GM18505 (cell line): ENCODE data around the gene FOXL3.

ENCODE experiments used
- ATAC-seq: cut with Tn5 transposase; IDR thresholded peaks from one replicate; pipeline ENCODE4 v1.9.1; 2021; ENCODE audit not compliant: unreplicated experiment
- POLR2A ChIP-seq: IDR thresholded peaks from 4 replicates; pipeline ENCODE4 v1.6.1; 2011; ENCODE audit warnings: borderline replicate concordance; ENCODE audit not compliant: insufficient read depth, insufficient read length; ENCODE audit errors: extremely low read depth

The FOXL3 gene

GRCh38 chr7:265998-266850 lies 23.7 kb upstream of the FOXL3 start:
- TF ChIP-seq POLR2A, result no peak
- no peak for ATAC-seq

GRCh38 chr7:266851-267840 lies 22.8 kb upstream of the FOXL3 start:
- ATAC-seq, result no peak
- TF ChIP-seq POLR2A, result no peak

- no peak for ATAC-seq
- no peak for TF ChIP-seq POLR2A
These were observed 21.0 kb upstream of the FOXL3 start for GRCh38 chr7:268991-269390.

- TF ChIP-seq POLR2A, result no peak
- ATAC-seq, result no peak
These were observed 20.2 kb upstream of the FOXL3 start for GRCh38 chr7:269721-270120.

GRCh38 chr7:270351-270983 lies 19.5 kb upstream of the FOXL3 start:
- no peak for ATAC-seq
- TF ChIP-seq POLR2A, result no peak

- TF ChIP-seq POLR2A, result no peak
- ATAC-seq, result no peak
These were observed 18.5 kb upstream of the FOXL3 start for GRCh38 chr7:271266-272107.

- ATAC-seq, result no peak
These were observed 17.8 kb upstream of the FOXL3 start for GRCh38 chr7:272108-272615.

GRCh38 chr7:272631-273030 lies 17.3 kb upstream of the FOXL3 start:
- no peak for ATAC-seq
- TF ChIP-seq POLR2A, result no peak

More at GRCh38 chr7:272108-272615, 17.8 kb upstream of the FOXL3 start:
- no peak for TF ChIP-seq POLR2A

- ATAC-seq, result no peak
- TF ChIP-seq POLR2A, result no peak
These were observed 16.6 kb upstream of the FOXL3 start for GRCh38 chr7:273327-273726.

- TF ChIP-seq POLR2A, result no peak
- no peak for ATAC-seq
These were observed 15.7 kb upstream of the FOXL3 start for GRCh38 chr7:274266-274665.

- no peak for TF ChIP-seq POLR2A
- ATAC-seq, result no peak
These were observed 13.6 kb upstream of the FOXL3 start for GRCh38 chr7:276230-276835.

- TF ChIP-seq POLR2A, result no peak
- ATAC-seq, result no peak
These were observed 12.7 kb upstream of the FOXL3 start for GRCh38 chr7:277228-277627.

- ATAC-seq, result no peak
- TF ChIP-seq POLR2A, result no peak
These were observed 11.9 kb upstream of the FOXL3 start for GRCh38 chr7:278081-278480.

GRCh38 chr7:279821-280220 lies 10.1 kb upstream of the FOXL3 start:
- no peak for ATAC-seq
- no peak for TF ChIP-seq POLR2A
